HG03432 (cell line): ENCODE measurements around the gene OR4K14.
"Not testable (repeated sequence)": the region's sequence is repeated elsewhere in the genome, so short reads cannot be mapped to it uniquely, and the experiment has no call there.

Source experiments
- ATAC-seq: cut with Tn5 transposase; IDR thresholded peaks from one replicate; pipeline ENCODE4 v1.9.1; 2021; ENCODE audit warnings: mild to moderate bottlenecking, moderate library complexity; ENCODE audit not compliant: unreplicated experiment

The OR4K14 gene

GRCh38 chr14:20019257-20019865, at the start of gene OR4K14:
Gene OR4K14, minus strand, starts transcription at chr14:20019307. Its CDS starts 4,114 bp downstream, at chr14:20015193.
- ATAC-seq, result no peak

- ATAC-seq, result no peak
These were observed 40.6 kb upstream of the OR4K14 start, which contains the start of gene OR4L1 for GRCh38 chr14:20059745-20060144. Gene OR4L1, plus strand, starts transcription at chr14:20060045. Its CDS starts 0 bp downstream, at chr14:20060045.

- ATAC-seq, result no peak
These were observed 29.1 kb upstream of the OR4K14 start for GRCh38 chr14:20048202-20048601.

- no peak for ATAC-seq
These were observed 25.1 kb upstream of the OR4K14 start for GRCh38 chr14:20044243-20044642.

GRCh38 chr14:20035938-20036337, 16.8 kb upstream of the OR4K14 start, which contains the start of gene OR4K13:
Gene OR4K13, minus strand, starts transcription at chr14:20036038. Its CDS starts 1,280 bp downstream, at chr14:20034758.
- ATAC-seq, result no peak

- no peak for ATAC-seq
These were observed 16.3 kb upstream of the OR4K14 start for GRCh38 chr14:20035449-20035848.

- no peak for ATAC-seq
These were observed 12.0 kb upstream of the OR4K14 start for GRCh38 chr14:20031058-20031457.

GRCh38 chr14:20008156-20008555, 11.0 kb downstream of the OR4K14 start:
- ATAC-seq, result no peak

- ATAC-seq, result no peak
These were observed 16.8 kb downstream of the OR4K14 start for GRCh38 chr14:20002319-20002718.

GRCh38 chr14:20001863-20002262, 17.2 kb downstream of the OR4K14 start, which contains the start of gene OR4Q2:
Gene OR4Q2, plus strand, starts transcription at chr14:20002163.
- no peak for ATAC-seq

GRCh38 chr14:19993438-19993837, 25.7 kb downstream of the OR4K14 start:
- ATAC-seq, result no peak

- no peak for ATAC-seq
These were observed 43.8 kb downstream of the OR4K14 start, which contains the start of gene OR4K15 for GRCh38 chr14:19975291-19975690. Gene OR4K15, plus strand, starts transcription at chr14:19975591. Its CDS starts 0 bp downstream, at chr14:19975591.

GRCh38 chr14:19974844-19975243, 44.3 kb downstream of the OR4K14 start:
- no peak for ATAC-seq

- not testable (repeated sequence) for ATAC-seq
These were observed 49.4 kb downstream of the OR4K14 start for GRCh38 chr14:19969735-19970134.
